AG10803 (cell line): Measurements from ENCODE around the gene ACTRT2.

Experiments
- DNase-seq: peaks from one replicate; pipeline ENCODE4 v3.0.0; 2010; ENCODE audit warnings: low read depth
- H3K4me3 ChIP-seq: 2 replicates; pipeline ENCODE4 v1.5.1; 2011; ENCODE audit warnings: mild to moderate bottlenecking, low read length, control low read depth
- CTCF ChIP-seq: conservative IDR thresholded peaks from 2 replicates; pipeline ENCODE4 v1.5.1; 2011; ENCODE audit warnings: mild to moderate bottlenecking, low read length, control low read depth, inconsistent platforms

Gene ACTRT2

DNA sequence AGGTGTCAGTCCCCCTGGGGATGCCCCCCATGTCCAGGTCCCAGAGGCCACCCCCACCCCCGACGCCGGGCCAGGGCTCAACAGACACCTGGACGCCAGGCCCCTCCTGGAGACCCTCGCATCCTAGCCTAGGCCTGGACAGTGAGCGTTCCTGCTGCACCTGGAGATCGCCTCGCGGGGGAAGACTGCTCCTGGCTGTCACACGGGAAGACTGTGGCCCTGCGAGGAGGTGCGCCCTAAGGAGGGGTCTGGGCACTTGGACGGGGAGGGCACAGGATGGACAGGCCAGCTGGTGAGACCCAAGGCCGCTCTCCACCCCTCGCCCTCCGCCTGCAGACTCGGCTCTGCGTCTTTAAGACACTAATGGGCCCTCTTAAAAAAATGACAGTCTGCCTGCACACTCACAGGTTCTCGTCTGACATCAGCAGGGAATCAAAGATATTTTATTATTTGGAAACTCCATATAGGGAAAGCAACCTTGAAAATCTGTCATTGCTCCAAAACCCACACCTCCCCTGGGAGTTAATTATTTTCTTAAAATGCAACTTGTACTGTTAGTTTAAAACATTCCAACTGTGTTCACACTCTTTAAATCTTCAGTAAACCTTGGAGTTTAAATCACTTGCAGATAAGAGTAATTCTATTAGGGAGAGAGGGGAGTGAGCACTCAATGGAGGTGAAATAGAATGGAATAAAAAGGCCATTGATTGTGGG, 45.6 kb upstream of the ACTRT2 start:
- DNase-seq, result no peak
- no peak for TF ChIP-seq CTCF

DNA sequence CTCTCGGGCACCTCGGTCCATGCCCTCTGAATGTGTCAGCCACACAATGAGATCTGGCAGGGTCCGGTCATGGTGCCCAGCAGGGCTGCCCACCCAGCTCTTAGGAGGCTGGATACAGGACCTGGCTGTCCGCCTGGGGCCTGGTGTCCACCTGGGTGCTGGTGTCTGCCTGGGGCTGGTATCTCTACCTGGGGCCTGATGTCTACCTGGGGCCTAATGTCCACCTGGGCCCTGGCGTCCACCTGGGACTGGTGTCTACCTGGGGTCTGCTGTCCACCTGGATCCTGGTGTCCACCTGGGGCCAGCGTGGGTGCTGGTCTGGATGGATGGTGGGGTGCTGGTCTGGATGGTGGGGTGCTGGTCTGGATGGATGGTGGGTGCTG, 45.1 kb upstream of the ACTRT2 start:
- DNase-seq, result no peak
- no peak for TF ChIP-seq CTCF
- no peak overlapping the region for H3K4me3 ChIP-seq

More for the DNA sequence above, 45.6 kb upstream of the ACTRT2 start:
- no peak overlapping the region for H3K4me3 ChIP-seq

DNA sequence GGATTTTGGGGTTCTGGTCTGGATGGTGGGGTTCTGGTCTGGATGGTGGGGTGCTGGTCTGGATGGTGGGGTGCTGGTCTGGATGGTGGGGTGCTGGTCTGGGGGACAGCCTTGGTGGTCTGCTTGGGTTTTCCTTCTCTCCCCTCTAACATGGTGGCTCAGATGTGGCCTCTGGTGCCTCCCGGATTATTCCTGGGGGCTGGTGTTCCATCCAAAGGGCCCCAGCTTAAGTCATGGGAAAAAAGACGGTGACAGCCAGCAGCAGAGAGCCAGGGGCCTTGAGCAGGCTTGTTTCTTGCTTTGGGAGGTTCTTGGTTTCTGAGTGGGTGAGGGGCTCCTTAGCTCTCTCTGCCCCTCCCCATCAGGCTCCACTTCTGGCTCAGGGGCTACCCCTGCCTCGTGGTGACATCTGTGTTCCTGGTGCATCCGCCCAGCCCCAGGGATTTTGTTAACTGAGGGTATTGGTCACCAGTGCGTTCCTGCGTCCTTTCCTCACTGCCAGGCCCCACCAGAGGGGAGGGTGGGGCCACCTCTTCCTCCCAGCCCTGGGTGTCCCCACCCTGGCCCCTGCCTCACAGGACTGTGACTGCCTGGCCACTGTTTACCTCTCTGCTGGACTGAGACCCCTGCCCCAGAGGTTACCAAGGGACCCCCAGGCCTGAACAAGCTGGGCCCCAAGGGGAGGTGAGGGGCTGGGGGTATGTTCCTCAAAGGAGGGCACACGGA, 43.2 kb upstream of the ACTRT2 start:
- no peak for DNase-seq
- TF ChIP-seq CTCF, result no peak
- no peak overlapping the region for H3K4me3 ChIP-seq

- no peak for DNase-seq
- TF ChIP-seq CTCF, result no peak
- no peak overlapping the region for H3K4me3 ChIP-seq
Observed at GRCh38 chr1:2978691-2979190, 42.5 kb upstream of the ACTRT2 start.

- no peak for TF ChIP-seq CTCF
- no peak overlapping the region for H3K4me3 ChIP-seq
- no peak for DNase-seq
Observed at GRCh38 chr1:2979191-2980072, 41.8 kb upstream of the ACTRT2 start.

GRCh38 chr1:2980073-2980791, 41.0 kb upstream of the ACTRT2 start:
- no peak for TF ChIP-seq CTCF
- no peak overlapping the region for H3K4me3 ChIP-seq
- DNase-seq, result no peak
